Medulla oblongata (tissue), 1 donor: ENCODE results near the gene TKFC.

Experiments used
- DNase-seq: peaks from one replicate; pipeline ENCODE4 v3.0.0-alpha.2; 2015; ENCODE audit errors: extremely low spot score

The TKFC gene

GRCh38 chr11:61315260-61315659 is 17.8 kb upstream of the TKFC start:
- DNase-seq, result no peak

DNA sequence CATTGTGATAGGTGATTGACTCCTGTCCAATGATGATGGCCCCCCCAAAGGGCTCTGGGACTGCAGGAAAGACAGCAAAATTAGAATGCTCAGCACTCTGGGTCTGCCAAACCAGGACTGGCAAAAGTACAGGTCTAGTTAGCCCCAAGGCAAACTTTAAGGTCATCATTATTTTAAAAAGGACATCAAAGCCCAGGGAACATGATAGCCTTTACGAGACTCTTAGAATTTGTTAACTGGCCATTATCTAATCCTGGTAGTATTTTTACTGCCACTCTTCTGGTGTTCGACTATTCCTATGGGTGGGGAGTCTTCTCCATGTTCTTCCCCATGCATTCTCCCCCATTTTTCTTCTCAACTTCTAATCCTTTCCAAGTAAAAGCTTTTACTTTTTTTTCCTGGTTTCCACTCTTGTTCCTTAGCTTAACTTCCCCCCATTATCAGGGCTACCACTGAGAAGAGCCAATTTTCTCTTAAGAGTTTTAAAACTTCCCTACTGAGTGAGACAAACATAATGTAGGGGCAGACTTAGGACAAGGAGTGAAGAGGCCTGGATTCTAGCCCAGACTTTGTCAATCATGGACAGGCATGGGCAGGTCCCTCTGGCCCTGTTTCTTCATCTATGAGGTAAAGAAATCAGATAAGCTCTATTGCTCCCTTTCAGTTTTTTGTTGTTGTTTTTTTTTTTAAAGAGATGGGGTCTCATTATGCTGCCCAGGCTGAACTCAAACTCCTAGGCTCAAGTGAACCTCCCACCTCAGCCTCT is 7.2 kb upstream of the TKFC start:
- no peak for DNase-seq

DNA sequence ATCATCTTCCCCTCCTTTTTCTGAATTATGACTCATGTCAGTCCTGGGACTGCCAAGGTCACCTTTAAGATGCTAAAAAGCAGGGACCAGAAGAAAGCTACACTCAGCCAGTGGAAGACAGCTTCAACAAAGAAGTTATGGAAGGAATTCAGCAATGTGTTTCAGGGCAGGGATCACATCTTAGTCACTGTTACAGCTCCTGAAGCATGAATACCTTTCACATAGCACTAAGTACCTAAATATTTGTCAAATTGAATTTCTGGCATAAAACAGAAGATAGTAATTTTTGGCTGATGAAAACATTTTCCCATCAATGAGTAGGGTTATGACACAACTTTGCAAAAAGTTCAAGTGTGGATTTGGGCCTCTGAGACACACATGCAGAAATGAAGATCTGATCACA is 5.4 kb upstream of the TKFC start:
- DNase-seq, result no peak

DNA sequence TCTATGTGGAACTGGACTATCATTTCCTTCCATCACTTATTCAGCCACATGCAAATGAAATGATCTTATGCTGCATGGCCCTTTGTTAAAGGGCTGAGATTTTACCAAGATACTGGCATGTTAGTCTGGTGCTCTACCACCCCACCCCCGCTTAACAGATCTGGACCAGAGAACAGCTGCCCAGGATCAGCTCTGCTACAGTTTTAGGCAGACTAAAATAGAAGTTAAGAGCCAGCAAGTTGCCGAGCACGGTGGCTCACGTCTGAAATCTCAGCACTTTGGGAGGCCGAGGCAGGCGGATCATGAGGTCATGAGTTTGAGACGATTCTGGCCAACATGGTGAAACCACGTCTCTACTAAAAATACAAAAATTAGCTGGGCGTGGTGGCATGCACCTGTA is 4.7 kb upstream of the TKFC start:
- no peak for DNase-seq

GRCh38 chr11:61329871-61330270 is 3.2 kb upstream of the TKFC start:
- no peak for DNase-seq

GRCh38 chr11:61331651-61332050 is 1.4 kb upstream of the TKFC start:
- DNase-seq, result no peak

DNA sequence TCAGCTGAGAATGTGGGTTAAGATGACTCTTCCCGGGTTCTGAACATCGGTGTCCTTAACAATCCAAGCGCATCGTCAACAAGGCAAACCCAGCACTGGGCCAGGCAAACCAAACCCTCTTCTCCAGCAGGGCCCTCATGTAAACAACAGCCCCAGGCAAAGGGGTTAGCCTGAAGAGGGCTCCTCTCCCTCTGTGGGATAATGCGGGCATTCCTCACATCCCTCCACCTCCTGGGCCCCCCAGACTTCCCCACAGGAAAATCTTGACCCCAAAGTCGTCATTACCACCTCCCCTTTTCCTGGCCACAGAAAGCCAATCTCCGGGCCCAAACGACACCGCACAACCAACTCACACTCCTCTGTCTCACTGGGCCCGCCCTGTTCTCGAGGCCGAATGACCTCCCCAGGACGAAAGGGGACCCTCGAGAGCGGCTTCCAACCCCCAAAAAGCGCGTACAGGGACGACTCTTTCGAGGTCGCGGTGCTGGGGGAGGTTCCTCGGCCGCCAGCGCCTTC is 689 bp upstream of the TKFC start:
- no peak for DNase-seq

DNA sequence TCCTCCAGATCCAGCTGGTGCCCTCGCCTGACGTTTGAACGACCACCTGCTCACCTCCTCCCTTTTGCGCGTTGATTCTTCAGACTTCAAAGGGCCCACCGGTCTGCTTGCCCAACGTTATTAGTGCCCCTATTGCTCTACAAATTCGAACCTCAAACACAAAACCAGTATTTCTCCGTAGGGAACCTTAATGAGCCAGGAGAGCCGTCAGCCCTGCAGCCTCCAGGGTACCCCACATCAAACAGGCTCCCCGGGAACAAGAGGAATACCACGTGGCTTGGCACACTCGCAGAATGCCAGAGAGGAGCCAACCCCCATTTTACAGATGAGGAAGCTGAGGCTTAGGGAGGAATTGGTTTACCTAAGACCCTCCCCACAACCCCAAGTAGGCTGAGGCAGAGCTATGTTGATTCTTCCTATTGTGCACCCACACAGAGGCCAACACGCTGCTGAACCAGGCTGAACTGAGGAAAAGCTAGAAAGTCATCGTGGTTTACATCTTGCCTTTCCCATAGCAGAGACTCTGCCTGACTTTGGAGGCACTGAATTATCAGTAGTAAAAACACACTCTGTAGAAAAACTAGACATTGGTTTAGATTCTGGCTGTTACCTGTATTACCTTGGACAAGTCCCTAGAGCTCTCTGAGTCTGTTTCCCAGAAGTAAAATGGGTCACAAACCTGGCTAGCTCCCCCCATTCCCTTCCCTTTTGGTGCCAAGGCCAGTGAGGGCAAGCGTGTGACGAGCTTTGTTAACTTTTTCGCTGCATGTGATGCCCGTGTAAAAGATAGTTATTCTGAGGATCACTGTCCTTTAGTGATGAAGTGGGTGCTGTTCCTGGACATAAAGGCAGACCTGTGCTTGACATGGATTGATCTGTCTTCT is 764 bp downstream of the TKFC start:
- DNase-seq, result no peak

- DNase-seq, result no peak
Measured at GRCh38 chr11:61334434-61335354, 1.7 kb downstream of the TKFC start.

GRCh38 chr11:61335355-61335710 is 2.3 kb downstream of the TKFC start:
- DNase-seq, result no peak

GRCh38 chr11:61336171-61336935 is 3.3 kb downstream of the TKFC start:
- peak; percentile 76 for DNase-seq

GRCh38 chr11:61337706-61338470 is 4.9 kb downstream of the TKFC start:
- DNase-seq, result no peak

DNA sequence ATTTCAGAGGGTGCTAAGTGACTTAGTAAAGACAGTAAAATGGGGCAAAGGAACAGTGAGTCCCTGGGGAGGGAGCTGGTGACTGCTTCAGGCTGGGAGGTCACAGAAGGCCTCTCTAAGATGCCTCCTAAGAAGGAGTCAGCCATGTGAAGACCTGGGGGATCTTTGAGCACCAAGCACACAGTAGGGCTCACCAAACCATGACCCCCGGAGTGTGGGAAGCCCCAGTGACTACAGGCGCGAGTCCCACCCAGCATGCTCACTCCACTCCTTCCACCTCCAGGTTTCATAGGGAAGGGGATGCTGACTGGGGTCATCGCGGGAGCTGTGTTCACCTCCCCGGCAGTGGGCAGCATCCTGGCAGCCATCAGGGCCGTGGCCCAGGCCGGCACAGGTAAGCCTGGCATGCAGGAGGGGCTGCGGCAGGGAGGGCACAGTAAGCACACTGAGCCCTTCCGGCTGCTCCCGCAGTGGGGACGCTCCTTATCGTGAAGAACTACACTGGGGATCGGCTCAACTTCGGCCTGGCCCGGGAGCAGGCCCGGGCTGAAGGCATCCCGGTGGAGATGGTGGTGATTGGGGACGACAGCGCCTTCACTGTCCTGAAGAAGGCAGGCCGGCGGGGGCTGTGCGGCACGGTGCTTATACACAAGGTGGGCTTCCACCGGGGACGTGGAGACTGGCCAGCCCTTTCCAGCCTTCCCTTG is 5.9 kb downstream of the TKFC start:
- no peak for DNase-seq

DNA sequence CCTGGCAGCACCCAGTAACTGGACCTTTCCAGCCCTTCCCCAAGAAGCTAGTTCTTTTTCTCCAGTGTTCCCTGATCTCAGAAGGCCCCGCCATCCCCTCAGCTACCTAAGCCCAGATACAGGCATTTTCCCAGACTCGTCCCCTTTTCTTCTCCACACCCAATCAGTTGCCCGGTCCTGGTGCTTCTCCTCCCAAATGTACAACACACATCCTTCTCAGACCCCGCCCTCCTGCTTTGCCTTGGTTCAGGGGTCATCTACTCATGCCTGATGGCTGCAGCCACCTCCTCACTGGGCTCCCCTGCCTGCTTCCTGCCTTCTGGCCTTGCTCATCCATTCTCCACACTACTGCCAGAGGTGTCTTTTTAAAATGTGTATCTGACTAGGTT is 6.5 kb downstream of the TKFC start:
- DNase-seq, result no peak

DNA sequence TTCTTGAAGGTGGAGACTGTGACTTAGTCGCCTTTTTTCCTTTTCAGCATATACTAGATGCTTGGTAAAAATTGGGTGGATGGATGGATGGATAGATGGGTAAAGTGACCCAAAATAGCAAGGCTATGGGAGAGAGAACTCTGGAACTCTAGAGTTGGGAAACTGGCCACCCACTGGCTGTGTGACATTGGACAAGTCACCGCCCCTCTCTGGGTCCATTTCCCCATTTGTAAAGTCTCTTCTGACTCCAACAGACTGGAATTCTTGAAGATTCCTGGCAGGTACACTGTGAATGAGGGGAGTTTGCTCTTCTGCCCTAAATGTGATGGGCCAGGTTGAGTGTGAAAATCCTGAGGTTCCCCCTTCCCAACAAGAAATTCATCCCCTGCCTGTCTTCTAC is 8.0 kb downstream of the TKFC start:
- DNase-seq, result no peak

DNA sequence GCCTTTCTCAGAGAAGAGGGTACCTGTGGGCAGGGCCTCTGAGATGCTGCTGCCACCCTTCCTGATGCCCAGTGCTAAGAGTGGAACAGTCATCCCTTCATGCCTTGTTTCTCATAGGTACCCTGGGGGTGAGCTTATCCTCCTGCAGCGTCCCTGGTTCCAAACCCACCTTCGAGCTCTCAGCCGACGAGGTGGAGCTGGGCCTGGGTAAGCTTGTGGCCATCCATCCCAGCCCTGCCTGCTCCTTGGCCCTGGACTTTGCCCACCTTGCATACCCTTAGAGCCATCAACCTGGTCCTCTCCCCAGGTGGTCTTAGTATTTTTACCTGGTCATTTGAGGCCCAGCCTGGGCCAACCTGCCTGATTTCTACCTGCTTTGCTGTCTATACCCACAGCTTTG is 8.7 kb downstream of the TKFC start:
- no peak for DNase-seq

DNA sequence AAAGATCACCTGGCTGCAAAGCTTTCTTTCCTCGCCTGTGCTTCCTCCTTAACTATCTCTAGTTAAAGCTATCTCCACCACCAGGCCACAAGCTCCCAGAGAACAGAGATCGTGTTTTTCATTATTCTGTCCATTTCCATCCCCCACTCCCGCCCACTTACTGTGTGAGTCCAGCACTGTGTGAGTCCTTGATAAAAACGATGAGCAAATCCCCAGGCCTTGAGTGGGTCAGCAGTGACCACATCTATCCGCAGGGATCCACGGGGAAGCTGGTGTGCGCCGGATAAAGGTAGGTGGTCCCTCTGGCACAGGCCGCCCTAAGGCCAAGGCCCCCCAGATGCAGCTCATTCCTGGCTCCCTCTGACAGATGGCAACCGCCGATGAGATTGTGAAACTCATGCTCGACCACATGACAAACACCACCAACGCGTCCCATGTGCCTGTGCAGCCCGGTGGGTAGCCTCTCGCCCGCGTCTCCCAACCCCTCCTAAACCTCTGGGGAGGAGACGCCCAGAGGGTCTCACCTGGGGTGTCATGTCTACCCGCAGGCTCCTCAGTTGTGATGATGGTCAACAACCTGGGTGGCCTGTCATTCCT is 9.3 kb downstream of the TKFC start:
- DNase-seq, result no peak

DNA sequence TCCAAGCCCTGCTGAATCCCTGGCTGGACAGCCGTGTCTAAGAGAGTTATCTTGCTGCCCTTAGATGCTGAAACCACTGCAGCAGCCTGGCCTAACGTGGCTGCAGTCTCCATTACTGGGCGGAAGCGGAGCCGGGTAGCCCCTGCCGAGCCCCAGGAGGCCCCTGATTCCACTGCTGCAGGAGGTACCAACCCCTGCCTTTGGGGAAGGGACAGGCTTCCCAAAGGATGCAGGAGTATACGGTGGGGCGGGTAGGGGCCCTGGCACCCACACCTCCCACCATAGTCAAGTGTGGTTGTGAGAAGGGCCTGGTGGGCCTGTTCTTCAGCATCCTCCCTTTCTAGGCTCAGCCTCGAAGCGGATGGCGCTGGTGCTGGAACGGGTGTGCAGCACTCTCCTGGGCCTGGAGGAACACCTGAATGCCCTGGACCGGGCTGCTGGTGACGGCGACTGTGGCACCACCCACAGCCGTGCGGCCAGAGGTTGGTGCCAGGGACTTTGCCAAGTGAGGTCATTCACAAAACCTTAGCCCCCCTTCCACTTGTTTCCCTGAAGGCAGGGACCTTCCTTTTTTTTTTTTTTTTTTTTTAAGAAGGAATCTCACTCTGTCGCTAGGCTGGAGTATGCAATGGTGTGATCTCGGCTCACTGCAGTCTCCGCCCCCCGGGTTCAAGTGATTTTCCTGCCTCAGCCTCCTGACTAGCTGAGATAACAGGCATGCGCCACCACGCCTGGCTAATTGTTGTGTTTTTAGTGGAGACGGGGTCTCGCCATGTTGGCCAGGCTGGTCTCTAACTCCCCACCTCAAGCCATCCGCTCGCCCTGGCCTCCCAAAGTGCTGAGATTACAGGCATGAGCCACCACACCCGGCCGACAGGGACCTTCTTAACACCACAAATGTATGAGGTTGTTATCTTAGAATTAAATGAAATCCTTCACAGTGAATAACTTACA is 11.0 kb downstream of the TKFC start:
- DNase-seq, result no peak
